Fibroblast of upper back skin (primary cell): Measurements from ENCODE around the gene DDX27.

Experiments used
- DNase-seq: peaks from one replicate; pipeline ENCODE4 v3.0.0-alpha.2; 2013

DDX27 gene

DNA sequence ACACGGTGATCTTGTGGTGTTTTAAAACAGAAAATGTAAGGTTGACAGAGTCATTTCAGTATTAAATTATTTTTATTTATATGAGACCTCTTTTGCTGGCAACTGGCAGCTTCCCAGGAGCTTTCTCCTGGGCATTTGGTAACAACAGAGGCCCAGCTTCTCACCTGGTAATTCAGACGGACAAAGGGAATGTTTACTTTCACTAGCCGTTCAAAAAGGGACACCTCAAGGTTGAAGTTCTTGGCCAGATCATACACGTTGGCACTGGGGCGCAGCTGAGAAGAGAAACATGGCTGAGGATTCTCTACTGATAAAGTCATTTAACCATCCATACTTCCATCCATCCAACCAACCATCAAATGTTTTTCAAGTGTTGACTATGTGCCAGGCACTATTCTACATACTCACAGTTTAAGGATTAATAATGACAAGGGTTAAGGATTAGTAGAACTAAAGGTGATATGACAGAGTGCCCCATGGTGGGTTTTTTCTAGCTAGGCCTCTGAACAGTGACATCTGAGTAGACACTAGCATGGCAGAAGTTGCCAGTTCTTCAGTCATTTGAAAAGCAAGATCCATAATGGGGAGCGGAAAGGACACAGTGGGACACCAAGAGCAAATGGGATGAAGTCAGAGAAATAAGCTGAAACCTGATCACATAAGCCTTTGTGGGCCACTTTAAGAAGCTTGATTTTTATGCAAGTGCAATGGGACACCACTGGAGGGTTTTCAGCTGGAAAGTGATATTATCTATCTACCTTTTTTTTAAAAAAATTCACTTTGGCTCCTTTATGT lies 33.5 kb downstream of the DDX27 start:
- DNase-seq, result no peak

DNA sequence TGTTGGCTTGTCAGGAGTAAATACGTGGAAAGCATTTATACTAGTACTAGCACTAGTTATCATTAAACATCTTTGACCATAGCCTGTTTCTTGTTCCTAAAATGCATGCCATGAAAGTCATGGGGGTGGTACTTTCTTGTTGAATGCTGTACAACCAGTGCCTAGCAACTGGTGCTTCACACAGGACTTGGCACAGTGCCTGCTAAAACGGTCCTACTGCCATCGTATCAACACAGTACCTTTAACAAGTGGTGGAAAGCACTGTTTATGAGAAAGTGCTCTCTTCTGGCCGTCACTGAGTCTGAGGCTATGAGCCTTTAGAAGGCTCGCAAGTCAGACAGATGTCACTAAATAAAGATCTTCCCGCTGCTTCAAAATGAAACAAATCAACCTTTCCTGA lies 37.0 kb downstream of the DDX27 start:
- no peak for DNase-seq

DNA sequence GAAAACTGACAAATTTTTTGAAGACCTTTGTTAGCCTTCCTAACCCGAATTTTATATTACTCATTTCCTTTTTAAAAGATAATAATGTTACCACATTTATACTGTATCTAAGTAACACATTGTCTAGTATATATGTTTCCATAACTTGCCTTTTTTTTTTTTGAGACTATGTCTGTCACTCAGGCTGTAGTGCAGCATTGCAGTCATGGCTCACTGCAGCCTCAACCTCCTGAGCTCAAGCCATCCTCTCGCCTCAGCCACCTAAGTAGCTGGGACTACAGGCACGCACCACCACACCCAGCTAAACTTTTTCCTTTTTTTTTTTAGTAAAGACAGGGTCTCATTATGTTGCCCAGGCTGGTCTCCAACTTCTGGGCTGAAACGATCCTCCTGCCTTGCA lies 40.1 kb downstream of the DDX27 start:
- DNase-seq, result no peak

- no peak for DNase-seq
Observed at GRCh38 chr20:49259799-49260198, 40.6 kb downstream of the DDX27 start.

DNA sequence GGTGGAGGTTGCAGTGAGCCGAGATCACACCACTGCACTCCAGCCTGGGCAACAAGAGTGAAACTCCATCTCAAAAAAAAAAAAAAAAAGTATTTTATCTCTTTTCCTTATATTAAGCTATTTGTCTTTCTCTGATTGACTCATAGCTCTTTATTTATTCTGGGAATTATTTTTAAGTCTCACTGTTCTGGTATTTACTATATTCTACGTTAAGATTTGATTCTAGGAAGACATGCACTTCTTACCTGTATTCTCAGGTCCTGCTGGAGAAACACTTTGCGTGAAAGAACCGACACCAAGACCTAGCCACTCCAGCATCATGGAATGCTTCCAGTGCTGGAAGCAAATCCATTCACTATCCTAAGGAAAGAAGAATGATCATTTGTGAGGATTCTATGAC lies 41.0 kb downstream of the DDX27 start:
- no peak for DNase-seq

DNA sequence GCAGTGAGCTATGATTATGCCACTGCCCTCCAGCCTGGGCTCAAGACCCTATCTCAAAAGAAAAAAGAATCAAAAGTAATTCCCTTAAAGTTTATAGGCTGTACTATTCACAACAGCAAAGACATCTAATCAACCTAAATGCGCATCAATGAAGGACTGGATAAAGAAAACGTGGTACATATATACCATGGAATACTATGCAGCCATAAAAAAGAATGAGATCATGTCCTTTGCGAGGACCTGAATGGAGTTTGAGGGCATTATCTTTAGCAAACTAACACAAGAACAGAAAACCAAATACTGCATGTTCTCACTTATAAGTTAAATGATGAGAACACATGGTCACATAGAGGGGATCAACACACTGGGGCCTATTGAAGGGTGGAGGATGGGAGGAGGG lies 42.0 kb downstream of the DDX27 start:
- DNase-seq, result no peak

- DNase-seq, result no peak
Observed at GRCh38 chr20:49262444-49262843, 43.2 kb downstream of the DDX27 start.

- no peak for DNase-seq
Observed at GRCh38 chr20:49267327-49267726, 48.1 kb downstream of the DDX27 start.

- peak; percentile 57 for DNase-seq
Observed at GRCh38 chr20:49268600-49269365, 49.6 kb downstream of the DDX27 start.

DNA sequence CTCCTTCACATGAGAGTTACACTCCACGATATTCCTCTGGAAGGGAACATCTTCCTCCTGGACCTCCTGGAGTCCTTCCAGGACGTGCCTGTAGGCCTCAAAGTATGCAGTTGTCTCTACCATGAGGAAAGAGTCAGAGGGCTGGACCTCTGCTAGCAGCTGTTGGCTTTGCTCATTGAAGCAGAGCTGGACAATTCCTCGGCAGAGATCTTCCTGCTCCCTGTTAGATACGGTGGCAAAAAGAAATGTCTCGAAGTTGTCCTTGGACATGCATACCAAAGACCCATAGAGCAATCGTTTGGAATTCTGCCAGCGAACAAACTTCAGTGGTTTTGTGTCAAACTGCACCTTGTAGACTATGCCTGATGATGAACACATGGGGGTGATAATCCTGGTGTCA lies 51.0 kb downstream of the DDX27 start:
- DNase-seq, result peak; percentile 49

GRCh38 chr20:49270736-49271135 lies 51.5 kb downstream of the DDX27 start:
- DNase-seq, result no peak

DNA sequence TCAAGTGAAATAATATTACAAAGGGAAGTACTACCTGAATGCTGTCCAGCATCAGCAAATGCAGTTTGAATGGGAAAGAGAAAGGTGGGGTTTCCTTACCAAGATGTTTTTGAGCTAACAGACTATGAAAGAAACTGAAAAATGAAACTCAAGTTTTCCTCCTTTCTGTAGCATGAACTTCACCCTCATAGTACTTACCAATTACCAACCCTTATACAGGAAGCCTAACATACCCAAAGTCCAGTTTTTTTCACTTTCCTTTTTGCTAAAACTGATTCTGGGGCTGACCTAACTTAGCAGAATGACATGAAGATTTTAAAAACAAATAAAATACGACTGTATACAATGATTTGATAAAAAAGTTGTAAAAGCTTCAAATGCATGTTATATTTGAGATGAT lies 53.4 kb downstream of the DDX27 start:
- DNase-seq, result no peak

GRCh38 chr20:49273696-49274277 lies 54.6 kb downstream of the DDX27 start:
- DNase-seq, result no peak

DNA sequence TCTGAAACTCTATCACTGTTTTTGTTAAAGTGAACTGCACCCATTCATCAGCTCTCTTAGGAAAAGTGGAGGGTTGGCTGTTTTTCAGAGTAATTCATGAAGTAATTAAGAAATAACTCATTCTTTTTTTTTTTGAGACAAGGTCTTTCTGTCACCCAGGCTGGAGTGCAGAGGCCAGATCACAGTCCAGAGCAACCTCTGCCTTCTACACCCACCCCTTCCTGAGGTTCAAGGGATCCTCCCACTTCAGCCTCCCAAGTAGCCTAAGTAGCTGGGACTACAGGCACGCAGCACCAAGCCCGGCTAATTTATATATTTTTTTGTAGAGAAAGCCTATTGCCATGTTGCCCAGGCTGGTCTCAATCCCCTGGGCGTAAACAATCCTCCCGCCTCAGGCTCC lies 56.0 kb downstream of the DDX27 start:
- DNase-seq, result no peak

GRCh38 chr20:49275636-49276035 lies 56.4 kb downstream of the DDX27 start:
- DNase-seq, result no peak

DNA sequence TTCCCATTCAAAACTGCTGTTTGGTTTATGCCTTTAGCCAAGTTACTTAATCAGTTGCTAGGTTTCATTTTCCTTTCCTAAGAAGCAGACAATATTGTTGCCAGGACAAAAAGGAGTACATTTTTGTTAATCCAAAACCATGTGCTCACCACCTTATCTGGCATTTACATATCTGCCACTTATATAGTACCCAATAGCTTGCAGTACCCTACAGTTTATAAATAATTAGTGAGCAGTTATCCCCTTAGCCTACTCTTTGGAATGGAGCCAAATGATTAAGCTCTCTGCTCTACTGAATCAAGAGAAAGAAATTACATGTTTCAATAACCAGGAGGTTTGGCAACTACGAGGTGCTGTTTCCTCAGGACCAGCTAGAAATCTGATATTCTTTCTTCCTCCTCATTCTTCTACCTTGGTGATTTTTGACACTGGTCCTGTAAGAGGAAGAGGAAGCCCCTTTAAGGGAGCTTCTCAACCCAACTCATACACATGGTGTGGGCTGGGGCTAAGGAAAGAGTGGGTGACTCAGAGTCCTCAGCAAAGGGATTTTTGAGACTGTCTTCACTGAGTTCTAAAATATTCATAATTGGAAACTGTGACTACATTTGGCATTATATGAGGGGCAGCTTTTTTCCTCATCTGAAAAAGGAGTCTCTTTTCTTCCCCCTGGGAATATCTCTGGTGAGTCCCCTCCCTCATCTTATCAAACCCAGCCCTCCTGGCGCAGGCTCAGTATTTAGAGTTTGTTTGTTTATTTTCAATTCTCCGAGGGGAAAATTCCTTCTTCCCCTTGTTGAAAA lies 57.1 kb downstream of the DDX27 start:
- DNase-seq, result peak; percentile 65

DNA sequence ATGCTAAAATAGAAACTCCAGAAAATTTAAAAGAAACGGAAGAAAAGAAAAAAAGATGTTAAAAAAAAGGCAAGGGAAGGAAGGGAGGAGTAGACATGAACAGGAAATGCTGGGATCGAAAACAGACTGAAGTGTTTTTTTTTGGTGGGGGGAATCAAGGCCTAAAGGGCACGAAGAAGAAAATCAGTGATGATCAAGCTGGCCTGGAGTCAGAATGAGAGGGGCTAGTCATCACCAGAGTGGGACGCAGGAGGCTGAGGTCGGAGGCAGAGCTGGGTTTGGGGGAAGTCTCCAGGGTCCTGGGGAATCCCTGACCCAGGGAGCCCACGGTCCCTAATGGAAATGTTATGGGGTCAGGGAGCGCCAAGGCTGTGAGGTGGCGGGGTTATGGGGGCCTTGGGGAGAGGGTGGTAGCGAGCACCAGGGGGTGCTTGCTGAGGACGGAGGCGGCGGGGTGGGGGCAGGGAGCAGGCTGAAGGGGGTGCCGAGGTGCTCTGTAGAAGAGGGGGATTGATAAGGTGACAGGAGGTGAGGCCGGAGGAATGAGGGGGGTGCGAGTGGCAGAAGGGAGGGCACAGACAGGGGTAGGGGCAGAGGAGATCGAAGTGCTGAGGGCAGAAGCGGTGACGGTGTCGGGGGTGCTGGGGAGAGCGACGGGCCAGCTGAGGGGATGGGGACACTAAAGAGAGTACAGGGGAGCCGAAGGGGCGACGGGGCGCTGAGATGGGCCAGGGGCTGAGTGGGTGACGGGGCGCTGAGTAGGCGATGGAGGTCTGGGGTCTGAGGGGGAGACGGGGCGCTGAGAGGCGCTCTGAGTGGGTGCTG lies 58.0 kb downstream of the DDX27 start:
- no peak for DNase-seq

DNA sequence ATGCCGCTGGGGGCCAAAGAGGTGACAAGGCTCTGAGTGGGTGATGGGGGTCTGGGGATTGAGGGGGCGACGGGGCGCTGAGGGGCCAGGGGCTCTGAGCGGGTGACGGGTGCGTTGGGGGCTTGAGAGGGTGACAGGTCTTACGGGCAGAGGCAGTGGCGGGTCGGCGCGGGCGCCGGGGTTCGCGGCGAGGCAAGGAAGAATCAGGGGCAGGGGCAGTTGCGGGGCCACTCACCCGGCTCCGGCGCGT lies 58.5 kb downstream of the DDX27 start:
- DNase-seq, result no peak

GRCh38 chr20:49278036-49278817 lies 59.0 kb downstream of the DDX27 start, which contains the start of gene ZNFX1:
Gene ZNFX1, minus strand, starts transcription at chr20:49278057. Its CDS starts 2,218 bp downstream, at chr20:49275839.
- peak; percentile 98 for DNase-seq

DNA sequence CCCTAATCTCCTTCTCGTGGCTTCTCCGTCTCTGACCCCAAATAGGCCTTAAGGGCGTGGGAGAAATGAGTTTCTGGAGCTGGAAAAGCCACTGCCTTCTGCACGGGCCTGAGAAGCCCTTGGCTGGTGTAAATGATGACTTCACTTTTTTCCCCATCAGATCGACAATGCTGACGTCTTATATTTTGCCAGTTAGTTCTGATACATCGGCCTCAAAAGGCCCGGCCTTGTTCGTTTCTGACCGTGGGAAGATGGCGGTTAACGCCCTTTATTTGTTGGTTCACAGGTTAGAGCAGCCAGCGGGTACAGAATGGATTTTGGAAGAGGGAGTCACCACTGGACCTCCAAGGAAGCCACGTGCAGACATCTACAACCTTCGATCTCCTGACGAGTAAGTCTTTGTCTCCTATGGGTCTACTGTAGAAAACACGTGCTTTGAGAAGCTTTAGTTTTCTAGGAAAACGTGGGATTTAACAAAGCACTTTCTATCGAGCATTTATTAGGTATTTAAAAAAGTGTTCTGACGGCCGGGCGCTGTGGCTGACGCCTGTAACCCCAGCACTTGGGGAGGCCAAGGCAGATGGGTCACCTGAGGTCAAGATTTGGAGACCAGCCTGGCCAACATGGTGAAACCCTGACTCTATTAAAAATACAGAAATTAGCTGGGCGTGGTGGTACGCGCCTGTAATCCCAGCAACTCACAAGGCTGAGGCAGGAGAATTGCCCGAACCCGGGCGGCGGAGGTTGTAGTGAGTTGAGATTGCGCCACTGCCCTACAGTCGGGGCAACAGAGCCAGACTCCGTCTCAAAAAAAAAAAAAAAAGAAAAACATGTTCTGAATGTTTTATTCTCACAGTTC lies 59.8 kb downstream of the DDX27 start:
- no peak for DNase-seq
